ENCODE data around the gene ARF4.

Gene ARF4

GRCh38 chr3:57577801-57578200 lies 19.3 kb downstream of the ARF4 start:
- DNase-seq, result no peak

DNA sequence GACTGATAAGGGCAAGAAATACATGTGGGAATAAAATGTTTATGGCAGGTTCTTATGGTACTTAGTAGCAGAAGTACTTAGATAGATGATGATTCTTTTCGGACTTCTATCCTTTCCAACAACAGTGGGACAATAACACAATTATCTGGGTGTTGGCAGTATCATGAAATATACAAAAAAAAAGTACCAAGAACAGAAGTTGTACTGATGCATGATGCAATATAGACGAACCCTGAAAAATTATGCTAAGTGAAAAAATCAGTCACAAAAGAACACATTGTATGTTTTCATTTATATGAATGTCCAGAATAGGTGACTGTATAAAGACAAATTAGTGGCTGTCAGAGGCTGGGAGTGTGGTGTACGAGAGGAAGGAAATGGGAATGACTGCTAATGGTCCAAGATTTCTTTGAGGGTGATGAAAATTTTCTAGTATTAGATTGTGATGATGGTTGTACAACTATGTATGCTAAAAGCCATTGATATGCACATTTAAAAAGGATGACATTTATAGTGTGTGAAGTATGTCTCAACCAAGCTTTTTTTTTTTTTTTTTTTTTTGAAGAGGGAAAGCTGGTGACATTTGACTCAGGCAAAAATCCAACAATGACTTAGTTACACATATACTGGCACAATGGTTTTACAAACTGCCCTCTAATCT lies 21.0 kb downstream of the ARF4 start:
- no peak for DNase-seq

DNA sequence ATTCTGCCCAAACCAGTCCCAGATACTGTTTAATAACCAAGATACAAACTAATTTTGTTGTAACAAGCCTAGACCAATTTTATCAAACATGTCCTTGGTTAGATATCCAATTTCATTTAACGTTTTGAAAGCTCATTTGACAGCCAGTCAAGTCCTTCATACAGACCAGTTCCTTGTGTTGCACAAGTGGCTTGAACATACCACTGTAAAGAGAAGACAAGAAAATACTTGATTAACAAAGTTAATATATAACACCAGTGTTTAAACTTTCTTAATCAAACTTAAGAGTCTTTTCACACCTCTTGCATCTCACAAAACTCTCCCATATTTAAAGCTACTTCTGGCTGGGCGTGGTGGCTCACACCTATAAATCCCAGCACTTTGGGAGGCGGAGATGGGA lies 25.0 kb downstream of the ARF4 start:
- DNase-seq, result no peak

- DNase-seq, result no peak
Observed at GRCh38 chr3:57570878-57571277, 26.3 kb downstream of the ARF4 start.

DNA sequence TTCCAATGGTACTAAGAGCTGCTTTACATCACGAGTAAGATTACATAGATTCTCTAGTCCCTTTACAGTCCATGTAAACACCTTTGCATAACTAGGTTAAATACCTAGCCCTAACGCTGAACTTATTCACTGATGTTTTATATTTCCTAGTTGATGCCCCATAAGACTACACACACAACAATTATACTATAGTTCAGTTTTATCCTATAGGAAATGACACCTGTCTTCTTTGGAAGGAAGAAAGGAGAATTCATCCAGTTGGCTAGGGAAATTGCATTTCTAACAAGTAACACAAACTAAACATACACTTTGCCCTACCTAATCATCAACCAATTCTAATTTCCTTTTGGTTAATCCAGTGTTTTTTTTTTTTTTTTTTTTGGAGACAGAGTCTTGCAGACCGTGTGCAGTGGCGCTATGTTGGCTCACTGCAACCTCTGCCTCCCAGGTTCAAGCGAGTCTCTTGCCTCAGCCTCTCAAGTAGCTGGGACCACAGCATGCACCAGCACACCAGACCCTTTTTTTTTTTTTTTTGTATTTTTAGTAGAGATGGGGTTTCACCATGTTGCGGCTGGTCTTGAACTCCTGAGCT lies 27.2 kb downstream of the ARF4 start:
- no peak for DNase-seq

DNA sequence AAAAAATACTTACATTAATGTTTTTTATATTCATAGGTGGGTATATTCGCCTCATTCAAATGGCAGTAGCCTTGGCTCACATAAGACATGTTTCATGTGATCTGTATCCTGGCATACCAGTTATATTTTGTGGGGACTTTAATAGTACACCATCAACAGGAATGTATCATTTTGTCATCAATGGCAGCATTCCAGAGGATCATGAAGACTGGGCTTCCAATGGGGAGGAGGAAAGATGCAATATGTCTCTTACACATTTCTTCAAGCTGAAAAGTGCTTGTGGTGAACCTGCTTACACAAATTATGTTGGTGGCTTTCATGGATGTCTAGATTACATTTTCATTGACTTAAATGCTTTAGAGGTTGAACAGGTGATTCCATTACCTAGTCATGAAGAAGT lies 37.6 kb downstream of the ARF4 start:
- no peak for DNase-seq

DNA sequence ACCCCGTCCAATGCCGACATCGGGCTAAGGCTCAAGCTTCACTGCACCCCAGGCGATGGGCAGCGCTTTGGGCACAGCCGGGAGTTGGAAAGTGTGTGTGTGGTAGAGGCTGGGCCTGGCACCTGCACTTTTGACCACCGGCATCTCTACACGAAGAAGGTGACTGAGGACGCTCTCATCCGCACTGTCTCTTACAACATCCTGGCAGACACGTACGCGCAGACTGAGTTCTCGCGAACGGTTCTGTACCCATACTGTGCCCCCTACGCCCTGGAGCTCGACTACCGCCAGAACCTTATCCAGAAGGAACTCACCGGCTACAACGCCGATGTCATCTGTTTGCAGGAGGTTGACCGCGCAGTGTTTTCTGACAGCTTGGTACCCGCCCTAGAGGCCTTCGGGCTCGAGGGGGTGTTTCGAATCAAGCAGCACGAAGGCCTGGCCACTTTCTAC lies 40.0 kb downstream of the ARF4 start:
- peak; percentile 62 for DNase-seq

GRCh38 chr3:57556459-57557084 lies 40.6 kb downstream of the ARF4 start:
- no peak for DNase-seq

GRCh38 chr3:57555738-57556458 lies 41.2 kb downstream of the ARF4 start, which contains the start of gene PDE12:
Gene PDE12, plus strand, starts transcription at chr3:57556274. Its CDS starts 106 bp downstream, at chr3:57556380.
- peak; percentile 93 for DNase-seq

DNA sequence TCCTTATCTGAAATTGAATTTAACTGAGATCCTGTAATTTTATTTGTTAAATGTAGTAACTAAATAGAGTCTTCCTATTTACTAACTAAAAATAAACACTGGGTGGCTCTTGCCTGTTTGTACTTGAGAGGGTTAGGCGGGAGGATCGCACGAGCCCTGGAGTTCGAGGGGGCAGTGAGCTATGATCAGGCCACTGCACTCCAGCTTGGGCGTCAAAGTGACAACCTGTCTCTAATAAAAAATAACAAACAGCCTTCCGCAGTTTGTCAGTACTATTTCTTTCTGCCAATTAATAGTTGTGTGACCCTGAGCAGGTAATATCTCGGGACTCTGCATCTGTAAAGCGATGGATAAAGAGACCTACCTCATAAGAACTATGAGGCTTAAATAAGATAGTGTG lies 41.8 kb downstream of the ARF4 start:
- DNase-seq, result peak; percentile 46

DNA sequence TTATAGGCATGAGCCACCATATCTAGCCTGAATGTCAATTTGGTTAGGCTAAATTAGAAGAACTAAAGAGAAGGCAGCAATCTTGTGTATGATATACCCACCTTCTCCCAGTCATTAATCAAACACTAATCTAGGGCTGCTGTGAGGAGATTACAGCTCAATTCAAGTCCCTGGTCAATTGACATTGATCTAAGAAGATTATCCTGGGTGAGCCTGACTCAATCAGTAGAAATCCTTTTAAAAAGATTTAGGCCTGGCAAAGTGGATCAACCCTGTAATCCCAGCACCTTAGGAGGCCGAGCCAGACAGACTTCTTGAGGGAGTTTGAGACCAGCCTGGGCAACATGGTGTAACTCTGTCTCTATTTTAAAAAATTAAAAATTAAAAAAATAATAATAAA lies 50.5 kb downstream of the ARF4 start:
- no peak for DNase-seq

DNA sequence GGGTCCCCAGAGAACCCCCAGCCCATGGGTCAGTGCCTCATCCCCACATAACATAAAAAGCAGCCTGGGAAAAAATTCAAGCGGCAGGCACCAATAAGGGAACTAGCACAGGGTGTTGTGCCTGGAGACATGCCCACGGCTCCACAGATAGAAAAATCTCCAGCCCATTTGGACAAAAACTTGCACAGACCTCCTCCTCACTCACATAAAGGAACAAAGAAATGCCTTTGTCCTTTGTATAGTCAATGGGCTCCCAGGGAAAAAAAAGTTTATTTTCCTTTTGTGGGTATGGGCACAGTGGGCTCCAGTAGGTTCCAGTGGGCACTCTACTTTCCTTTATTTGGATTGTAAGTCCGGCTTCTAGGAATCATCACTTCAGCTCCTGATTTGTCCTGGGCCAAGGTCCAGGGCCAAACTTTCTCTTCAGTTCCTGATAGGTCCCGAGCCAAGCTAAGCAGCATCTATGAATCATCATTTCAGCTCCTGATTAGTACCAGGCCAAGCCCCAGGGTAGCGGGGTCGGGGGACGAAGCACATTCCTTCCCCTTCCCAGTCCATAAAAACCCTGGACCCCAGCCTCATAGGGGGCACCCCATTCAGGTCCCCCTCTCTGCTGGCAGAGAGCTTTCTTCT lies 51.4 kb downstream of the ARF4 start:
- DNase-seq, result no peak

- DNase-seq, result peak; percentile 43
Observed at GRCh38 chr3:57544181-57545125, 52.7 kb downstream of the ARF4 start, which contains the start of gene DNAH12. Gene DNAH12, minus strand, starts transcription at chr3:57544344. Its CDS starts 1,474 bp downstream, at chr3:57542870.

DNA sequence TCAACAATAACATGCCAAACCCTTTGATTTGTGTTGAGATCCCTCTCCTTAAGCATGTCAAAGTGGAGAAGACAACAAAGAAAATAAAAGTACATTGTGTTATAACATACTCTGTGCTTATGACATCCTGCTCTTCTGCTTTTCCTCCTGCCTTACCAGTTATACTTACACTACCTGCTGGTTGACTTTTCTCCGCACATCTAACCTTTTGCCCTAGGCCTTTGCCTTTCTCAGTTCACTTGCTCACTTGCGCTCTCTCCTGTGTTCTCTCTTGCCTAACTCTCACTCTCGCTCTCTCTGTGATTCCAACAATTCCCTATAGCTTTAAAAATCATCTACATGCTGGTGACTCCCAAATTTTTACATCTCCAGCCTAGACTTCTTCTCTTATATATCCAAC lies 58.7 kb downstream of the ARF4 start:
- no peak for DNase-seq

DNA sequence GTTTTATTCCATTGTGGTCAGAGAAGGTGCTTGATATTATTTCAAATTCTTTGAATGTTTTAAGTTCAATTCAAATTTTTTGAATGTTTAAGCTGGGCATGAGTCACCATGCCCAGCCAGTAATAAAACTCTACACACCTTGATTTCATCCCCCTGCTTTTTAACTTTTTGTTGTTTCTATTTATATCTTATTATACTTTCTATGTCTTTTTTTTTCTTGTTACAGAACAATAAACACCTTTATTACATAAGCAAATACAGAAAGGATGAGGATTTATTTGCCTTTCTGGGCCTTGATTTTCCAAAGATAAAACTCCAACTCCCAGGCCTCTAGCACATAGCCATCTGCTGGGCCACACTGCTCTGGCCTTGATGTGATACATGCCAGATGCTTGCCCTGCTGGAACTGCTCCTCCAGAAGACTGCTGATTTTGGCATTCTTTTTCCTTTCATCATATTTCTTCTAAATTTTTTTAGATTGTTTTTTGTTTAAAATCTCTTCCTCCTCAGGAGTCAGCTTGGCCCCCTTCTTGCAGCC lies 67.0 kb downstream of the ARF4 start:
- no peak for DNase-seq
